ENCODE data around the gene SCYL1. TPM values are rescaled to one million over a fixed set of nuclear protein-coding genes. Genes with fewer than 3 reads are reported as not detected.
A peak's percentile ranks its signal among the peaks of the same experiment; 100 is the strongest.

Gene SCYL1
- total RNA-seq, 4 donors from 2014 or later, result 109 to 128 (median 112) TPM

DNA sequence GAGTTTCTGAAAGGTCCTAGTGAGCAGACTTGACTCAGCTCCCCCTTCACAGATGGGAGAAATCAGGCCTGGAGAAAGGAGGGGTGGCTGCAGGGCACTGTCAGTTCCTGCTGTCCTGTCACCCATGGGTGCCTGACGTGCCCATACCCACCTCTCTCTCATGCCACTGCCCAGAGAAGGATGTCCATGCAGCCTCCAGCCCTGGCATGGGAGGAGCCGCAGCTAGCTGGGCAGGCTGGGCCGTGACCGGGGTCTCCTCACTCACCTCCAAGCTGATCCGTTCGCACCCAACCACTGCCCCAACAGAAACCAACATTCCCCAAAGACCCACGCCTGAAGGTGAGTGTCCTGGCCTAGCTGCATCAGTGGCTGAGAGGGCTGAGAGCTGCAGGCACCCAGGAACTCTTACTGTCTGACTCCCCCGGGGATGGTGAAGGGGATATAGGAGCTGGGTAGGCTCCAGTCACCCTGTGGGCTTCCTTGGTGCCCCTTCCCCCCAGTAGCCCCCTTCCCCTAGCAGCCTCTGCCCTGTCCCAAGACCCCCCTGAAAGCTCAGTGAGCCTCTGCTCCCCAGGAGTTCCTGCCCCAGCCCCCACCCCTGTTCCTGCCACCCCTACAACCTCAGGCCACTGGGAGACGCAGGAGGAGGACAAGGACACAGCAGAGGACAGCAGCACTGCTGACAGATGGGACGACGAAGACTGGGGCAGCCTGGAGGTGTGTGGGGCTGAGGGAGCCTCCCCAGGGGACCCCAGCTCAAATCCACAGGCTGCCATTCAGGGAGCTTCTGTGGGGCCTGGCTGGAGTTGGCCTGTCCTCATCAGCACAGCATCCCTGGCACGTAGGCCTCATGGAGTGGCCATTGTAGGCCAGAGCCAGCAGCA lies 11.8 kb downstream of the SCYL1 start:
- WGBS, 2 donors, result 64 to 74% methylated on average over 7 of the region's 12 CpGs
- TF ChIP-seq, protein P1, sequence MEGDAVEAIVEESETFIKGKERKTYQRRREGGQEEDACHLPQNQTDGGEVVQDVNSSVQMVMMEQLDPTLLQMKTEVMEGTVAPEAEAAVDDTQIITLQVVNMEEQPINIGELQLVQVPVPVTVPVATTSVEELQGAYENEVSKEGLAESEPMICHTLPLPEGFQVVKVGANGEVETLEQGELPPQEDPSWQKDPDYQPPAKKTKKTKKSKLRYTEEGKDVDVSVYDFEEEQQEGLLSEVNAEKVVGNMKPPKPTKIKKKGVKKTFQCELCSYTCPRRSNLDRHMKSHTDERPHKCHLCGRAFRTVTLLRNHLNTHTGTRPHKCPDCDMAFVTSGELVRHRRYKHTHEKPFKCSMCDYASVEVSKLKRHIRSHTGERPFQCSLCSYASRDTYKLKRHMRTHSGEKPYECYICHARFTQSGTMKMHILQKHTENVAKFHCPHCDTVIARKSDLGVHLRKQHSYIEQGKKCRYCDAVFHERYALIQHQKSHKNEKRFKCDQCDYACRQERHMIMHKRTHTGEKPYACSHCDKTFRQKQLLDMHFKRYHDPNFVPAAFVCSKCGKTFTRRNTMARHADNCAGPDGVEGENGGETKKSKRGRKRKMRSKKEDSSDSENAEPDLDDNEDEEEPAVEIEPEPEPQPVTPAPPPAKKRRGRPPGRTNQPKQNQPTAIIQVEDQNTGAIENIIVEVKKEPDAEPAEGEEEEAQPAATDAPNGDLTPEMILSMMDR (IDR thresholded peaks at IDR 0.05), result no peak
- no peak for TF ChIP-seq EP300 (IDR thresholded peaks at IDR 0.05)
- no peak for TF ChIP-seq POLR2A (IDR thresholded peaks at IDR 0.05)
- Histone ChIP-seq H3K4me3 (no peak overlapping the region), H3K27me3 (no peaks in the 10 kb centered on the region), H3K4me1 (peaks cover 0 to 47% (median 21%) of the 10 kb centered on the region in 4 donors), H3K27ac (peak overlapping the region in 2 of 4 donors; percentile 52 to 68), H3K9me3 (no peaks in the 10 kb centered on the region), H3K36me3 (peaks cover 0 to 80% (median 14%) of the 10 kb centered on the region in 3 donors)
- no peak for DNase-seq (ENCODE audit: low spot score in 2 of 2)

DNA sequence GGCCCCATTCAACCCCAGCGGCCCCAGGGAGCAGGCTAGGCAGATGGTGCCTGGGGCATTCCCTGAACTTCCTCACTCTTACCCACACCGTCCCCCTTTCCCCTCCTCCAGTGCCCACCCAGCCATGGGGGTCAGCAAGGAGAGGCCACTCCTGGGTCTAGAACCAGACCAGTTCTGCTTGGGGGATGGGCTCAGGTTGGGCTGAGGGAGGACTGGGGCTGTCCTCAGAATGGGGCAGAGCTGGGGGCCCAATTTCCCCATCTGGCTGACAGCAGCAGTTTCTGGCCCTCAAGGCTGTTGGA lies 12.4 kb downstream of the SCYL1 start:
- 51 to 77% methylated on average over 2 of the region's 2 CpGs for WGBS, 2 donors
- TF ChIP-seq, protein P1 (IDR thresholded peaks at IDR 0.05), result no peak
- TF ChIP-seq POLR2A (IDR thresholded peaks at IDR 0.05), result no peak
- TF ChIP-seq EP300 (IDR thresholded peaks at IDR 0.05), result no peak
- no peak for DNase-seq (ENCODE audit: low spot score in 2 of 2)
- peak overlapping the region in 2 of 4 donors; percentile 52 to 68 for H3K27ac ChIP-seq
- H3K4me1 ChIP-seq, result peaks cover 0 to 52% (median 23%) of the 10 kb centered on the region in 4 donors
- peaks cover 0 to 74% (median 9%) of the 10 kb centered on the region in 3 donors for H3K36me3 ChIP-seq
- H3K9me3 ChIP-seq, result no peaks in the 10 kb centered on the region
- H3K4me3 ChIP-seq, result no peak overlapping the region
- H3K27me3 ChIP-seq, result no peaks in the 10 kb centered on the region

DNA sequence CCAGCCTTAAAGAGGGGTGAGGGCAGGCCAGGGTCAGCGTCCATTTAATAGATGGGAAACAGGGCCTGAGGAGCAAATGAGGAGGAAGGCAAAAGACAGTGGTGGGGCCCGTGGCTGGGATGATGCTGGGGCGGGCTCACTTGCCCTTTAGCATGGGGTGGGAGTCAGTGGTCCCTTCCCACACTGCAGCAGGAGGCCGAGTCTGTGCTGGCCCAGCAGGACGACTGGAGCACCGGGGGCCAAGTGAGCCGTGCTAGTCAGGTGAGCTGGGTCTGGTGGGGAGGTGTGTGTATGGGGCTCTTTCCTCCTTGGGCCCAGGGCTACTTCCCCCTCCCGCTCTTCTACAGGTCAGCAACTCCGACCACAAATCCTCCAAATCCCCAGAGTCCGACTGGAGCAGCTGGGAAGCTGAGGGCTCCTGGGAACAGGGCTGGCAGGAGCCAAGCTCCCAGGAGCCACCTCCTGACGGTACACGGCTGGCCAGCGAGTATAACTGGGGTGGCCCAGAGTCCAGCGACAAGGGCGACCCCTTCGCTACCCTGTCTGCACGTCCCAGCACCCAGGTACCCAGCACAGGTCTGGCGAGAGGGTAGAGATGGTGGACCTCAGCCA lies 12.8 kb downstream of the SCYL1 start:
- Histone ChIP-seq H3K36me3 (peaks cover 0 to 73% (median 9%) of the 10 kb centered on the region in 3 donors), H3K9me3 (no peaks in the 10 kb centered on the region), H3K27ac (peak overlapping the region in 2 of 4 donors; percentile 17 to 68), H3K4me1 (peaks cover 0 to 52% (median 23%) of the 10 kb centered on the region in 4 donors), H3K27me3 (no peaks in the 10 kb centered on the region), H3K4me3 (no peak overlapping the region)
- TF ChIP-seq EP300 (IDR thresholded peaks at IDR 0.05), result no peak
- TF ChIP-seq, protein P1 (IDR thresholded peaks at IDR 0.05), result no peak
- whole genome bisulfite sequencing, 2 donors, result 71 to 74% methylated on average over 16 to 18 of the region's 18 CpGs
- no peak for DNase-seq (ENCODE audit: low spot score in 2 of 2)

DNA sequence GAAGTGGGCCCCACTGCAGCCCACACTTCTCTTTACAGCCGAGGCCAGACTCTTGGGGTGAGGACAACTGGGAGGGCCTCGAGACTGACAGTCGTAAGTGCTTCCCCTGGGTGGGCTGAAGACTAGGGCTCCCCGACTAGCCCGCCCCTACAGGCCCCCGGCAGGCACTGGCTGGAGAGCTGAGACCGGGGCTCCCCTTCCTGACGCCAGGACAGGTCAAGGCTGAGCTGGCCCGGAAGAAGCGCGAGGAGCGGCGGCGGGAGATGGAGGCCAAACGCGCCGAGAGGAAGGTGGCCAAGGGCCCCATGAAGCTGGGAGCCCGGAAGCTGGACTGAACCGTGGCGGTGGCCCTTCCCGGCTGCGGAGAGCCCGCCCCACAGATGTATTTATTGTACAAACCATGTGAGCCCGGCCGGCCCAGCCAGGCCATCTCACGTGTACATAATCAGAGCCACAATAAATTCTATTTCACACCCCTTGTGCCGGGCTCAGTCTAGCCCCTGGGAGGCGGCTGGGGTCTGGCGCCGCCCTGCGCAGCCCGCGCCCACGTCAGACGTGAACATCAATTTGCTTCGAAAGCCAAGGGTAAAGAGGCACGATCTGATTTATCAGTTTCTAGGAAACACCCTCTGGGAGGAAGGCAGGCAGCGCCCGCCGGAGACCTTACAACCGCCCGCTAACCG lies 13.5 kb downstream of the SCYL1 start:
- Histone ChIP-seq H3K4me1 (peaks cover 0 to 52% (median 23%) of the 10 kb centered on the region in 4 donors), H3K9me3 (no peaks in the 10 kb centered on the region), H3K4me3 (no peak overlapping the region), H3K27ac (peak overlapping the region in 1 of 4 donors; percentile 88), H3K27me3 (no peaks in the 10 kb centered on the region), H3K36me3 (peaks cover 0 to 73% (median 9%) of the 10 kb centered on the region in 3 donors)
- WGBS, 2 donors, result 81 to 83% methylated on average over 28 to 34 of the region's 43 CpGs
- TF ChIP-seq EP300 (IDR thresholded peaks at IDR 0.05) (no peak), POLR2A (IDR thresholded peaks at IDR 0.05) (no peak)
- TF ChIP-seq, protein P1 (IDR thresholded peaks at IDR 0.05), result no peak
- DNase-seq (ENCODE audit: low spot score in 2 of 2), result no peak

All from tibial nerve (tissue), 4 donors.